ENCODE results near the gene APBB2. TPM values are rescaled to one million over a fixed set of nuclear protein-coding genes. Genes with fewer than 3 reads are reported as not detected.
"Not testable (repeated sequence)": the region's sequence is repeated elsewhere in the genome, so short reads cannot be mapped to it uniquely, and the experiment has no call there.

The APBB2 gene
- total RNA-seq, 2 donors from 2014 or later: 37.3 to 75.3 TPM

DNA sequence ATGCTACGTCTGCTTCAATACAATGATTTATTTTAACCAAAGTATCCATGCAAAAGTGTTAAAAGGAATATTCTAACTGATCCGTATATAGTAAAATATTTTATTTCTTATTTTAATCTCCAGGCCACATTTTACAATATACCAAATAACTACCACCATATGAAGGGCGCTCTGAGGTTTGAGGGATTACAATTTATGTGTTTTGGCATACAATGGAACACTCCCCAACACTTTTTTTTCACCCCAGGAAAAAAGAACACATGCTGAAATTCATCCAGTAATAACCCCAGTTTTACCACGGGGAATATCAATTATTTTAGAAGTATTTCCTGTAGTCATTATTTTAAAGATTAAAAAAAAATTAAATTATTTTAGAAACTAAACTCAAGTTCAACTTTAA lies 65.4 kb downstream of the APBB2 start:
- Histone ChIP-seq H3K36me3 (no peaks in the 10 kb centered on the region), H3K9me3 (no peaks in the 10 kb centered on the region), H3K4me3 (no peak overlapping the region), H3K27ac (no peak overlapping the region), H3K4me1 (peaks cover 0 to 39% of the 10 kb centered on the region in 2 donors), H3K27me3 (no peaks in the 10 kb centered on the region)
- no peak for DNase-seq (ENCODE audit: low spot score)
- TF ChIP-seq, protein P1, sequence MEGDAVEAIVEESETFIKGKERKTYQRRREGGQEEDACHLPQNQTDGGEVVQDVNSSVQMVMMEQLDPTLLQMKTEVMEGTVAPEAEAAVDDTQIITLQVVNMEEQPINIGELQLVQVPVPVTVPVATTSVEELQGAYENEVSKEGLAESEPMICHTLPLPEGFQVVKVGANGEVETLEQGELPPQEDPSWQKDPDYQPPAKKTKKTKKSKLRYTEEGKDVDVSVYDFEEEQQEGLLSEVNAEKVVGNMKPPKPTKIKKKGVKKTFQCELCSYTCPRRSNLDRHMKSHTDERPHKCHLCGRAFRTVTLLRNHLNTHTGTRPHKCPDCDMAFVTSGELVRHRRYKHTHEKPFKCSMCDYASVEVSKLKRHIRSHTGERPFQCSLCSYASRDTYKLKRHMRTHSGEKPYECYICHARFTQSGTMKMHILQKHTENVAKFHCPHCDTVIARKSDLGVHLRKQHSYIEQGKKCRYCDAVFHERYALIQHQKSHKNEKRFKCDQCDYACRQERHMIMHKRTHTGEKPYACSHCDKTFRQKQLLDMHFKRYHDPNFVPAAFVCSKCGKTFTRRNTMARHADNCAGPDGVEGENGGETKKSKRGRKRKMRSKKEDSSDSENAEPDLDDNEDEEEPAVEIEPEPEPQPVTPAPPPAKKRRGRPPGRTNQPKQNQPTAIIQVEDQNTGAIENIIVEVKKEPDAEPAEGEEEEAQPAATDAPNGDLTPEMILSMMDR (IDR thresholded peaks at IDR 0.05): no peak

GRCh38 chr4:41148292-41148691 lies 66.0 kb downstream of the APBB2 start:
- H3K27ac ChIP-seq: peak overlapping the region in 1 of 2 donors; percentile 89
- TF ChIP-seq, protein P1 (IDR thresholded peaks at IDR 0.05): no peak
- H3K4me3 ChIP-seq: no peak overlapping the region
- peaks cover 0 to 45% of the 10 kb centered on the region in 2 donors for H3K4me1 ChIP-seq
- no peaks in the 10 kb centered on the region for H3K9me3 ChIP-seq
- no peaks in the 10 kb centered on the region for H3K36me3 ChIP-seq
- H3K27me3 ChIP-seq: no peaks in the 10 kb centered on the region
- DNase-seq (ENCODE audit: low spot score): no peak

GRCh38 chr4:41147570-41147969 lies 66.8 kb downstream of the APBB2 start:
- DNase-seq (ENCODE audit: low spot score); H3K36me3 ChIP-seq; H3K4me3 ChIP-seq; H3K27me3 ChIP-seq; H3K9me3 ChIP-seq: not testable (repeated sequence)
- H3K4me1 ChIP-seq: peaks cover 0 to 52% of the 10 kb centered on the region in 2 donors
- peak overlapping the region in 1 of 2 donors; percentile 89 for H3K27ac ChIP-seq

DNA sequence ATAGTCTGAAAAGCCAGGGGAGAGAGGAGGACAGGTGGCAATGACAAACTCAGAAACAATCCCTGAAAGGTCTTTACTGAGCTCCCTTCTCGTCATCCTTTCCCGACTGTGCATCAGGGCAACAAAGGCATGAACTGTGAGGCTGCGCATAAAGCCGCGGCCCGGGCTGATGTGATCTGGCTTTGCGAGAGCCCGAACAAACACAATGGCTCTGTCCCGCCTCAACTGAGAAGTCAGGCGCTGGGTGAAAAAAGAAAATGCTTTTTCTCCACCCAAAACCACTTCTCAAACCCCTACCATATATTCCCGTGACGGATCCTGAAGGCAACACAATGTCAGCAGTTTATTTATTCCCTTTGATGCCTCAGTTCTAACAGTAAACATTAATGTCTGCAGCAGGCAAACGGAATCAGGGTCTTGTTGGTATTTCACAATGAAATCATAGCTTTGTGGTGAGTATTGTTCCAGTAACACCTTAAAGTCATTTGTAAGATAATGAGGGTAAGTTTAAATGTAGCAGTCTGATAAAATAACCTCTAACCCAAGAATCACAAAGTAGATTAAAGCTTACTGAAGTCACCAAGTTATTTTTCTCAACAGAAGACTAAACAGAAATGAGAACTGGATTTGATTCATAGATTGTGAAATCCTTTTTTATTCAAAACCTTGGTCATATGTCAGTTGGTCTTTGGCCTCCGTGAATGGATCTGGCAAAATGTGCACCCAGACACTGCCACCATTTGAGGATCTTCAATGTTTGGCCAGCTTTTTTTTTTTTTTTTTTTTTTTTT lies 67.4 kb downstream of the APBB2 start:
- no peaks in the 10 kb centered on the region for H3K27me3 ChIP-seq
- no peak for DNase-seq (ENCODE audit: low spot score)
- no peaks in the 10 kb centered on the region for H3K9me3 ChIP-seq
- H3K36me3 ChIP-seq: no peaks in the 10 kb centered on the region
- peak overlapping the region; percentile 27 to 89 for H3K27ac ChIP-seq
- H3K4me1 ChIP-seq: peaks cover 0 to 59% of the 10 kb centered on the region in 2 donors
- TF ChIP-seq, protein P1 (IDR thresholded peaks at IDR 0.05): no peak
- H3K4me3 ChIP-seq: no peak overlapping the region

- Histone ChIP-seq H3K36me3 (no peaks in the 10 kb centered on the region), H3K9me3 (no peaks in the 10 kb centered on the region), H3K27ac (peak overlapping the region; percentile 77 to 89), H3K27me3 (no peaks in the 10 kb centered on the region), H3K4me1 (peaks cover 0 to 62% of the 10 kb centered on the region in 2 donors), H3K4me3 (no peak overlapping the region)
- DNase-seq (ENCODE audit: low spot score): no peak
- TF ChIP-seq, protein P1 (IDR thresholded peaks at IDR 0.05): no peak
Observed at GRCh38 chr4:41146196-41146595, 68.1 kb downstream of the APBB2 start.

GRCh38 chr4:41145571-41146078 lies 68.7 kb downstream of the APBB2 start:
- TF ChIP-seq, protein P1 (IDR thresholded peaks at IDR 0.05): no peak
- no peaks in the 10 kb centered on the region for H3K36me3 ChIP-seq
- peaks cover 0 to 62% of the 10 kb centered on the region in 2 donors for H3K4me1 ChIP-seq
- no peaks in the 10 kb centered on the region for H3K27me3 ChIP-seq
- no peak for DNase-seq (ENCODE audit: low spot score)
- H3K4me3 ChIP-seq: no peak overlapping the region
- no peaks in the 10 kb centered on the region for H3K9me3 ChIP-seq
- peak overlapping the region; percentile 77 to 89 for H3K27ac ChIP-seq

All from right atrium auricular region (tissue), 2 donors.